H1 (cell line): ENCODE results near the gene DNTTIP2. TPM values are rescaled to one million over a fixed set of nuclear protein-coding genes. Genes with fewer than 3 reads are reported as not detected.

Source experiments
- polyA plus RNA-seq, 7 experiments: library from polyadenylated mRNA; depleted of rRNA in 3 of 7; stranded (reverse) in 5 of 7; unstranded in 2 of 7; fragments of >200 nt in 5 of 7; fragments of 200-250 nt in 2 of 7; gene quantifications; 1 replicate in 5 of 7; 2 replicates in 1 of 7; 4 replicates in 1 of 7; pipeline versions ENCODE4 v1.2.1 to v1.2.3, GENCODE V29; 2011 to 2013; ENCODE audit warnings: missing spikeins in 2 of 7, mixed read lengths in 2 of 7
- total RNA-seq: library from RNA; stranded (reverse); fragmentation: NEBNext Ultra II Directional; extraction: Animal tissue kit (Norgen Biotek cat#: 25700); gene quantifications from 2 replicates; pipeline ENCODE4 v1.2.1, GENCODE V29; 2021
- TF ChIP-seq, protein P1 (sequence below): IDR thresholded peaks from 2 replicates; pipeline ENCODE4 v1.6.1; 2012; ENCODE audit warnings: low read length, inconsistent platforms

DNTTIP2 gene
- total and polyA plus RNA-seq, 2 of the 8 experiments (the other 6 are each of a cell fraction or from before 2014, with no cell fraction given), result 6.3 to 80.4 TPM

DNA sequence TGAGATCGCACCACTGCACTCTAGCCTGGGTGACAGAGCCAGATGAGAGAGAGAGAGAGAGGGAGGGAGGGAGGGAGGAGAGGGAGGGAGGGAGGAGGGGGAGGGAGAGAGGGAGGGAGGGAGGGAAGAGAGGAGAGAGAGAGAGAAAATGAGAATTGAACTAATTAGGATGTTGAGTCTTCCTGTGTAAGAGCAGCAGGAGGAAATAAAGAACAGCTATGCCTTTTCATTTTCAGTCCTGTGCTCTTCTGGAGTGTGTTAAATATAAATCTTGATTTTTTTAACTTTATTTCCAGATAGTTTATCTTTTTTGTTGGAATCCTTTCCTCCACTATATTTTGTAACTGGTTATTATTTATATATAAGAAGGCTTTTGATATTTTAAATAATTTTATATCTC lies 27.1 kb downstream of the DNTTIP2 start (continued):
- TF ChIP-seq, protein P1, sequence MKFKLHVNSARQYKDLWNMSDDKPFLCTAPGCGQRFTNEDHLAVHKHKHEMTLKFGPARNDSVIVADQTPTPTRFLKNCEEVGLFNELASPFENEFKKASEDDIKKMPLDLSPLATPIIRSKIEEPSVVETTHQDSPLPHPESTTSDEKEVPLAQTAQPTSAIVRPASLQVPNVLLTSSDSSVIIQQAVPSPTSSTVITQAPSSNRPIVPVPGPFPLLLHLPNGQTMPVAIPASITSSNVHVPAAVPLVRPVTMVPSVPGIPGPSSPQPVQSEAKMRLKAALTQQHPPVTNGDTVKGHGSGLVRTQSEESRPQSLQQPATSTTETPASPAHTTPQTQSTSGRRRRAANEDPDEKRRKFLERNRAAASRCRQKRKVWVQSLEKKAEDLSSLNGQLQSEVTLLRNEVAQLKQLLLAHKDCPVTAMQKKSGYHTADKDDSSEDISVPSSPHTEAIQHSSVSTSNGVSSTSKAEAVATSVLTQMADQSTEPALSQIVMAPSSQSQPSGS, result no peak
- TF ChIP-seq, all 59 proteins: peak for 0
